Adrenal gland (tissue), 12 donors: ENCODE results near the gene SMIM1. TPM values are rescaled to one million over a fixed set of nuclear protein-coding genes. Genes with fewer than 3 reads are reported as not detected.

Experiments used
- DNase-seq, 7 donors: peaks; one replicate each; pipeline ENCODE4 v3.0.0-alpha.2; 2019 to 2020
- H3K27ac ChIP-seq, 5 donors: fragments of 200-600 bp; sonication (generic) in 4 of 5; 1 replicate in 3 of 5; 2 replicates in 2 of 5; pipeline versions ENCODE4 v1.5.1 to v1.8.0; 2016 to 2020; ENCODE audit warnings: mild to moderate bottlenecking in 1 of 5
- H3K27me3 ChIP-seq: fragments of 200-600 bp; 2 replicates; pipeline ENCODE4 v1.8.0; 2021
- H3K36me3 ChIP-seq, 2 donors: fragments of 200-600 bp; replicated peaks in 1 of 2; 1 replicate in 1 of 2; 2 replicates in 1 of 2; pipeline versions ENCODE4 v1.5.1 to v1.8.0; 2018 to 2022
- H3K4me1 ChIP-seq, 2 donors: fragments of 200-600 bp; replicated peaks in 1 of 2; 1 replicate in 1 of 2; 2 replicates in 1 of 2; pipeline versions ENCODE4 v1.5.1 to v1.8.0; 2018 to 2021
- H3K4me3 ChIP-seq, 4 donors: fragments of 200-600 bp; sonication (generic) in 3 of 4; one replicate each; pipeline ENCODE4 v1.5.1; 2016 to 2018
- H3K9me3 ChIP-seq, 3 donors: fragments of 200-600 bp; sonication (generic) in 1 of 3; replicated peaks in 1 of 3; 1 replicate in 2 of 3; 2 replicates in 1 of 3; pipeline versions ENCODE4 v1.5.1 to v1.8.0; 2016 to 2021
- POLR2A ChIP-seq, 2 donors: fragments of 450-650 bp; IDR thresholded peaks; one replicate each; pipeline ENCODE4 v1.6.1; 2017; ENCODE audit warnings: antibody characterized with exemption in 2 of 2, mild to moderate bottlenecking in 2 of 2, moderate library complexity in 1 of 2
- WGBS, 4 donors: extraction: QIAGEN DNeasy Blood & Tissue Kit in 2 of 4; methylation state at CpG; one replicate each; pipeline versions ENCODE4 v1.1.5 to v1.1.7; 2013 to 2017; 5-methylcytosine and 5-hydroxymethylcytosine counted together
- intact Hi-C, 2 donors: fragments of 100-400 bp; cut with DNase I; formaldehyde crosslinking; loops; one replicate each; pipeline versions ENCODE4 v1.14.1 to v1.15.0; 2022 to 2023
- polyA plus RNA-seq, 3 donors: library from polyadenylated mRNA; stranded (reverse); fragments of 200-250 nt in 2 of 3; fragments of 350-450 nt in 1 of 3; fragmentation: Illumina TruSeq in 1 of 3; extraction: RNeasy Lipid Tissue Mini Kit (QIAGEN cat#74804) in 1 of 3; gene quantifications; one replicate each; pipeline ENCODE4 v1.2.3, GENCODE V29; 2013 to 2014
- total RNA-seq, 9 donors: library from RNA; depleted of rRNA in 4 of 9; stranded (reverse); fragments of >200 nt in 4 of 9; fragments of 120-200 nt in 1 of 9; fragmentation: NEBNext Ultra II Directional in 1 of 9; extraction: Animal tissue kit (Norgen Biotek cat#: 25700) in 1 of 9; gene quantifications; one replicate each; pipeline versions ENCODE4 v1.1.0 to v1.2.4, GENCODE V29; 2013 to 2023
- TF ChIP-seq, protein P1 (sequence below), 6 experiments: fragments of 450-650 bp in 4 of 6; fragments of 200-600 bp in 2 of 6; sonication (generic) in 1 of 6; IDR thresholded peaks; 1 replicate in 5 of 6; 2 replicates in 1 of 6; pipeline versions ENCODE4 v1.5.1 to v1.8.0; 2016 to 2021; ENCODE audit warnings: antibody characterized with exemption in 6 of 6, mild to moderate bottlenecking in 2 of 6, moderate library complexity in 1 of 6
- donor health status: healthy with polysubstance abuse.
- donor health status: Bipolar disorder and iron deficiency.
- donor health status: DM: yes; HTN: yes; CAD: no.
- donor health status: DM: no; HTN: no; CAD: no.
- donor health status: DM: no; HTN: no; CAD: no.
- donor health status: DM: yes; HTN: yes; CAD: no.

Gene SMIM1
- total and polyA plus RNA-seq, 12 donors = 0.35 to 22.0 (median 7.0) TPM; not detected in 2

DNA sequence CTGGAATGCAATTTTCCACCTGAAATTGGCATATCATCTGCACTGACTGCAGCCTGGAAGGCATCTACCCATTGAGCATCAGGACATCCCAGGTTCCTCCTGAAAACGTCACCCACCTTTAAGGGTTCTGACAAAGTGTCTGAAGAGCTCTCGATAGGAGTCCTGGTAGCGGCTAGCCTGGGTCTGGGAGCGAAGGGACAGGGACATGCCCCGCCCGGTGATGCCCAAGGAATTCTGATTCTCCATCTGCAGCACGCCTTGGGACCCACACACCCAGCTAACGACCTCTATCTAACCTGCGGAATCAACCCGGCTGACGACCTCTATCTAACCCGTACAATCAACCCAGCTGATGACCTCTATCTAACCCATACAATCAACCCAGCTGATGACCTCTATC lies 33.6 kb upstream of the SMIM1 start:
- intact Hi-C loops = no loop called here
- TF ChIP-seq POLR2A (IDR thresholded peaks at IDR 0.05) = no peak
- TF ChIP-seq, protein P1, sequence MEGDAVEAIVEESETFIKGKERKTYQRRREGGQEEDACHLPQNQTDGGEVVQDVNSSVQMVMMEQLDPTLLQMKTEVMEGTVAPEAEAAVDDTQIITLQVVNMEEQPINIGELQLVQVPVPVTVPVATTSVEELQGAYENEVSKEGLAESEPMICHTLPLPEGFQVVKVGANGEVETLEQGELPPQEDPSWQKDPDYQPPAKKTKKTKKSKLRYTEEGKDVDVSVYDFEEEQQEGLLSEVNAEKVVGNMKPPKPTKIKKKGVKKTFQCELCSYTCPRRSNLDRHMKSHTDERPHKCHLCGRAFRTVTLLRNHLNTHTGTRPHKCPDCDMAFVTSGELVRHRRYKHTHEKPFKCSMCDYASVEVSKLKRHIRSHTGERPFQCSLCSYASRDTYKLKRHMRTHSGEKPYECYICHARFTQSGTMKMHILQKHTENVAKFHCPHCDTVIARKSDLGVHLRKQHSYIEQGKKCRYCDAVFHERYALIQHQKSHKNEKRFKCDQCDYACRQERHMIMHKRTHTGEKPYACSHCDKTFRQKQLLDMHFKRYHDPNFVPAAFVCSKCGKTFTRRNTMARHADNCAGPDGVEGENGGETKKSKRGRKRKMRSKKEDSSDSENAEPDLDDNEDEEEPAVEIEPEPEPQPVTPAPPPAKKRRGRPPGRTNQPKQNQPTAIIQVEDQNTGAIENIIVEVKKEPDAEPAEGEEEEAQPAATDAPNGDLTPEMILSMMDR (IDR thresholded peaks at IDR 0.05) = no peak
- Histone ChIP-seq H3K27ac (no peak overlapping the region), H3K4me3 (no peak overlapping the region), H3K4me1 (no peaks in the 10 kb centered on the region), H3K27me3 (no peaks in the 10 kb centered on the region), H3K9me3 (no peaks in the 10 kb centered on the region), H3K36me3 (peaks cover 0 to 42% of the 10 kb centered on the region in 2 donors)
- 89 to 96% (median 95%) methylated on average over 12 of the region's 12 CpGs for WGBS, 4 donors
- DNase-seq = no peak

DNA sequence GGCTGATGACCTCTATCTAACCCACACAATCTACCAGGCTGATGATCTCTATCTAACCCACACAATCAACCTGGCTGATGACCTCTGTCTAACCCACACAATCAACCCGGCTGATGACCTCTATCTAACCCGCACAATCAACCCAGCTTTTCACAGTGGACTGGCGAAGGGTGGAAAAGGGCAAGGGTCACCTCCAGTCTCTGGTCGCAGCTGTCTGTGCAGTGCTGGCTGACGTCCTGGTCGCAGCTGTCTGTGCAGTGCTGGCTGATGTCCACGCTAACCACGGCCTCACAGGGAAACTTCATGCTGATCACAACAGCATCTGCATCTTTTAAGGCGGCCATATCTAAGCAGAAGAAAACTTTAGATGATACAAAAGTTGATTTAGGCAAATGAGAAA lies 32.5 kb upstream of the SMIM1 start:
- 82 to 91% (median 83%) methylated on average over 7 to 9 of the region's 9 CpGs for WGBS, 4 donors
- no peak overlapping the region for H3K27ac ChIP-seq
- intact Hi-C loops = loop anchor here in 1 of 2 donors (10.0 kb wide), 1 partner anchor 55 kb away; the partner anchor contains the start of gene LRRC47
- DNase-seq = no peak
- H3K9me3 ChIP-seq = no peaks in the 10 kb centered on the region
- H3K4me3 ChIP-seq = no peak overlapping the region
- TF ChIP-seq, protein P1 (IDR thresholded peaks at IDR 0.05) = no peak
- TF ChIP-seq POLR2A (IDR thresholded peaks at IDR 0.05) = no peak
- no peaks in the 10 kb centered on the region for H3K27me3 ChIP-seq
- H3K4me1 ChIP-seq = no peaks in the 10 kb centered on the region
- H3K36me3 ChIP-seq = peaks cover 0 to 42% of the 10 kb centered on the region in 2 donors

DNA sequence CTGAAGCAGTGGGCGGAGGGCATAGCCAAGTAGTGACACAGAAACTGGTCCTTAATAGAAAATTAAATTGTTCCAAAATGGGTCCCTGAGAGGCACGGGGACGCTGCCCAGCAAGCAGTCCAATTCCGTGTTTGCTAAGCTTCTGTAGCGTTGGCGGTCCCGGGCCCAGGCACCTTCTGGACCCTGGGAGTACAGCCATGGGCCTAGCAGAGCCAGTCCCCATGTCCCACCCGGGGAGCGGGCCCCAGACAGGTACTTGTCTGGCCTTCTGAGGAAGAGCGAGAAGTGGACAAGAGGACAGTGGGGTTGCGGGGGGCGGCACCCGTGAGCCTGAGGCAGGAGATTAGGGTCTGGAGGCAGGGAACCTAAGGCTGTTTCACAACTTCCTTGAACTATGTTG lies 31.8 kb upstream of the SMIM1 start:
- Histone ChIP-seq H3K4me3 (no peak overlapping the region), H3K27ac (no peak overlapping the region), H3K36me3 (peaks cover 0 to 42% of the 10 kb centered on the region in 2 donors), H3K27me3 (no peaks in the 10 kb centered on the region), H3K4me1 (peaks cover 0 to 1% of the 10 kb centered on the region in 2 donors), H3K9me3 (no peaks in the 10 kb centered on the region)
- intact Hi-C loops = loop anchor here in 1 of 2 donors (10.0 kb wide), 1 partner anchor 54 kb away; the partner anchor contains the start of gene LRRC47
- TF ChIP-seq, protein P1 (IDR thresholded peaks at IDR 0.05) = no peak
- TF ChIP-seq POLR2A (IDR thresholded peaks at IDR 0.05) = no peak
- no peak for DNase-seq
- 95 to 98% (median 96%) methylated on average over 13 of the region's 13 CpGs for WGBS, 4 donors

DNA sequence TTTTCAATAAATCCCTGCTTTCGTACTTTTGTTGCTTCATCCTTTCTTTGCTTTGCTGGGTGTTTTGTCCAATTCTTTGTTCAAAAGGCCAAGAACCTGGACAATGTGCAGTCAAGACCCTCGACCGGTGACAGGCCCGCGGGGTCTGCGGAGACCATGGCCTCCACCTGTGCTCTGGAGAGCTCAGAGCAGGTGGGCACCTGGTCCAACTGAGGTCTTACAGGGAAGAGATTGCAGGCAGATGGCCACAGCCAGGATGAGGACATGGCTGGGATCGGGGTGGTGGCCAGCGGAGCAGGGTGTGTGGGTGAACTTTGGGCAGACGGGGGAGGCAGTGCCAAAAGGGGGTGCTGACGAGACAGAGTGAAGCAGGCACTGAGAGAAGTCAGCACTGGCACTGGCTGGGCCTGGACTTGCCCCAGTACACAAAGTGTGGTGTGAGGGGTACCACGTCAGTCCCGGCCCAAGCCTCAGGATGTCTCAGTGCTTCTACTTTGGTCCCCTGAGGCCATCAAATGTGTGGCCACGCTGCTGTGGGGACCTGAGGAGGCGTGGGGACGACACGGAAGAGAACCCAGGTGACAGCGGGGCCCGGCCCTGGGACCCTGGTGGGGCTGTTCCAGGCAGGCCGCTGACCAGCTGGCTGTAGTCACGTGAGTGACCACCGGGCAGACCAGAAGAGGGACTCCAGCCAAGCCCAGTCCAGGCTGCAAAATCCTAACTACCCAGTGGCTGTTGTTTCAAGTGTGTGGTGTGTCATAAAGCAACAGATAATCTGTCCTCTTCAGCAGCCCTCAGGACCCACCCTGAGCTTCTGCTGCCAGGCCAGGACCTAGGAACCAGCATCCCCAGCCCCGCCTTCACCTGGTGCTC lies 30.7 kb upstream of the SMIM1 start:
- DNase-seq = no peak
- intact Hi-C loops = loop anchor here in 1 of 2 donors (10.0 kb wide), 1 partner anchor 53 kb away; the partner anchor contains the start of gene LRRC47
- 88 to 96% (median 94%) methylated on average over 22 of the region's 22 CpGs for WGBS, 4 donors

More for the DNA sequence above, 30.7 kb upstream of the SMIM1 start:
- Histone ChIP-seq H3K27me3 (no peaks in the 10 kb centered on the region), H3K27ac (no peak overlapping the region), H3K4me3 (no peak overlapping the region), H3K36me3 (peaks cover 0 to 33% of the 10 kb centered on the region in 2 donors), H3K4me1 (peaks cover 5 to 12% of the 10 kb centered on the region in 2 donors), H3K9me3 (no peaks in the 10 kb centered on the region)
- TF ChIP-seq, protein P1 (IDR thresholded peaks at IDR 0.05) = no peak
- no peak for TF ChIP-seq POLR2A (IDR thresholded peaks at IDR 0.05)
